GM12878 (cell line): ENCODE measurements around the gene SEMA3B.

Experiments
- CHD1 ChIP-seq: IDR thresholded peaks from 2 replicates; pipeline ENCODE4 v1.6.1; 2012; ENCODE audit warnings: low read depth, low read length, improper control_type of control experiment
- CTCF ChIP-seq, 3 experiments: IDR thresholded peaks in 2 of 3; conservative IDR thresholded peaks in 1 of 3; 2 replicates each; pipeline ENCODE4 v1.5.1; 2011; ENCODE audit warnings: low read depth in 3 of 3, low read length in 3 of 3, mild to moderate bottlenecking in 3 of 3, control low read depth in 2 of 3, moderate library complexity in 2 of 3, inconsistent platforms in 1 of 3, mixed read lengths in 1 of 3; ENCODE audit not compliant: control insufficient read depth in 2 of 3, insufficient read depth in 1 of 3; ENCODE audit errors: extremely low read depth in 1 of 3
- E2F4 ChIP-seq: IDR thresholded peaks from 2 replicates; pipeline ENCODE4 v1.6.1; 2012; ENCODE audit warnings: low read depth, low read length, improper control_type of control experiment
- MTA3 ChIP-seq: IDR thresholded peaks from 2 replicates; pipeline ENCODE4 v1.6.1; 2012; ENCODE audit warnings: low read length, inconsistent platforms, borderline replicate concordance
- MXI1 ChIP-seq: fragments of 150-350 bp; IDR thresholded peaks from 2 replicates; pipeline ENCODE4 v1.6.1; 2011; ENCODE audit warnings: low read depth, mild to moderate bottlenecking, inconsistent platforms, low read length, improper control_type of control experiment
- NBN ChIP-seq: fragments of 450-650 bp; IDR thresholded peaks from 2 replicates; pipeline ENCODE4 v1.6.1; 2016
- POLR2A ChIP-seq: IDR thresholded peaks from 2 replicates; pipeline ENCODE4 v1.6.1; 2011; ENCODE audit warnings: low read depth, mild to moderate bottlenecking, low read length
- POLR2AphosphoS5 ChIP-seq: IDR thresholded peaks from 2 replicates; pipeline ENCODE4 v1.6.1; 2011; ENCODE audit warnings: mild to moderate bottlenecking, low read length, inconsistent platforms
- SMAD1 ChIP-seq: fragments of 450-650 bp; IDR thresholded peaks from 2 replicates; pipeline ENCODE4 v1.6.1; 2018; ENCODE audit warnings: mild to moderate bottlenecking, low read depth; ENCODE audit not compliant: partially characterized antibody
- ZNF274 ChIP-seq: IDR thresholded peaks from one replicate; pipeline ENCODE4 v1.8.0; 2011; ENCODE audit not compliant: insufficient read length, insufficient read depth
- ZNF687 ChIP-seq: fragments of 450-650 bp; IDR thresholded peaks from 2 replicates; pipeline ENCODE4 v1.6.1; 2017; ENCODE audit warnings: mild to moderate bottlenecking, moderate library complexity

GRCh38 chr3:50269977-50270413 lies 1.0 kb downstream of the SEMA3B start:
- TF ChIP-seq CHD1 = no peak
- TF ChIP-seq E2F4 = no peak
- no peak for TF ChIP-seq ZNF687
- TF ChIP-seq MTA3 = no peak
- TF ChIP-seq POLR2A = no peak
- TF ChIP-seq POLR2AphosphoS5 = no peak
- TF ChIP-seq SMAD1 = no peak
- TF ChIP-seq ZNF274 = no peak
- no peak for TF ChIP-seq CTCF (IDR thresholded peaks at IDR 0.05 in 2 of 3, conservative IDR thresholded peaks at IDR 0.05 in 1 of 3; ENCODE audit: control insufficient read depth in 2 of 3, extremely low read depth in 1 of 3, insufficient read depth in 1 of 3, low read depth in 3 of 3, low read length in 3 of 3)
- TF ChIP-seq MXI1 = no peak
- TF ChIP-seq NBN = no peak
